Loucy (cell line): Measurements from ENCODE around the gene SPATA21.

Experiments
- EZH2phosphoT487 ChIP-seq: fragments of 200-600 bp; IDR thresholded peaks from 2 replicates; pipeline ENCODE4 v1.6.1; 2018; ENCODE audit warnings: antibody characterized with exemption, mild to moderate bottlenecking, moderate library complexity, borderline replicate concordance
- TF ChIP-seq, protein P1 (sequence below): fragments of 200-600 bp; sonication (generic); conservative IDR thresholded peaks from 2 replicates; pipeline ENCODE4 v1.5.1; 2014; ENCODE audit warnings: mild to moderate bottlenecking, antibody characterized with exemption, low read length

DNA sequence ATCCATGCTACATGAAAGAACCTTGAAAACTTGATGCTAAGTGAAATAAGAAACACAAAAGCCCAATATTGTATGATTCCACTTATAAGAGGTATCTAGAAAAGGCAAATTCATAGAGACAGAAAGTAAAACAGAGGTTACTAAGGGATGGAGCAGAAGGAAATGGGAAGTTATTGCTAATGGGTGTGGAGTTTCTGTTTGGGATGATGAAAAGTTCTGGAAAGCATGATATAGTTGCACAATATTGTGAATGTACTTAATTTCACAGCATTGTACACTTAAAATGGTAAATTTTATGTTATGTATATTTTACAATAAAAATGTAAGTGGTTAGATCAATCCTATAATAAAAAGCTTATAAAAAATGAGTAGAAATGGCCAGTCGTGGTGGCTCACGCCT lies 1.7 kb upstream of the SPATA21 start:
- TF ChIP-seq, protein P1, sequence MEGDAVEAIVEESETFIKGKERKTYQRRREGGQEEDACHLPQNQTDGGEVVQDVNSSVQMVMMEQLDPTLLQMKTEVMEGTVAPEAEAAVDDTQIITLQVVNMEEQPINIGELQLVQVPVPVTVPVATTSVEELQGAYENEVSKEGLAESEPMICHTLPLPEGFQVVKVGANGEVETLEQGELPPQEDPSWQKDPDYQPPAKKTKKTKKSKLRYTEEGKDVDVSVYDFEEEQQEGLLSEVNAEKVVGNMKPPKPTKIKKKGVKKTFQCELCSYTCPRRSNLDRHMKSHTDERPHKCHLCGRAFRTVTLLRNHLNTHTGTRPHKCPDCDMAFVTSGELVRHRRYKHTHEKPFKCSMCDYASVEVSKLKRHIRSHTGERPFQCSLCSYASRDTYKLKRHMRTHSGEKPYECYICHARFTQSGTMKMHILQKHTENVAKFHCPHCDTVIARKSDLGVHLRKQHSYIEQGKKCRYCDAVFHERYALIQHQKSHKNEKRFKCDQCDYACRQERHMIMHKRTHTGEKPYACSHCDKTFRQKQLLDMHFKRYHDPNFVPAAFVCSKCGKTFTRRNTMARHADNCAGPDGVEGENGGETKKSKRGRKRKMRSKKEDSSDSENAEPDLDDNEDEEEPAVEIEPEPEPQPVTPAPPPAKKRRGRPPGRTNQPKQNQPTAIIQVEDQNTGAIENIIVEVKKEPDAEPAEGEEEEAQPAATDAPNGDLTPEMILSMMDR: no peak
- TF ChIP-seq EZH2phosphoT487: no peak
